HTR-8/SVneo (cell line): ENCODE results near the gene MCF2L.

ENCODE experiments used
- DNase-seq: peaks from one replicate; pipeline ENCODE4 v3.0.0; 2011; ENCODE audit warnings: low spot score, mixed read lengths; ENCODE audit not compliant: insufficient read length
- FAIRE-seq: peaks from 2 replicates; lab custom pipeline; 2011; peaks lifted over from hg19 to GRCh38; lab: Jason Lieb, UNC

Gene MCF2L

GRCh38 chr13:113116871-113117271, 147.9 kb downstream of the MCF2L start:
- FAIRE-seq (no peak), DNase-seq (no peak)

GRCh38 chr13:113117335-113117872, 148.4 kb downstream of the MCF2L start:
- FAIRE-seq: no peak
- peak; percentile 34 for DNase-seq

- DNase-seq (no peak), FAIRE-seq (no peak)
These were observed 148.9 kb downstream of the MCF2L start for GRCh38 chr13:113117911-113118260.

- FAIRE-seq (no peak), DNase-seq (no peak)
These were observed 149.4 kb downstream of the MCF2L start for GRCh38 chr13:113118261-113119021.

- no peak for DNase-seq
These were observed 150.3 kb downstream of the MCF2L start for GRCh38 chr13:113119166-113119821.

GRCh38 chr13:113119822-113120189, 150.8 kb downstream of the MCF2L start:
- no peak for DNase-seq
- no peak for FAIRE-seq

More at GRCh38 chr13:113119166-113119821, 150.3 kb downstream of the MCF2L start:
- FAIRE-seq: peak; percentile 28

GRCh38 chr13:113120300-113121182, 151.5 kb downstream of the MCF2L start:
- FAIRE-seq (no peak), DNase-seq (no peak)

- DNase-seq: no peak
- no peak for FAIRE-seq
These were observed 152.3 kb downstream of the MCF2L start for GRCh38 chr13:113121183-113121927.

GRCh38 chr13:113121928-113122471, 153.0 kb downstream of the MCF2L start:
- FAIRE-seq (no peak), DNase-seq (no peak)

- DNase-seq (no peak), FAIRE-seq (no peak)
These were observed 153.7 kb downstream of the MCF2L start, which contains the start of gene F10 for GRCh38 chr13:113122550-113123225. Gene F10, plus strand, starts transcription at chr13:113122799. Its CDS starts 57 bp downstream, at chr13:113122856.

GRCh38 chr13:113123226-113124201, 154.5 kb downstream of the MCF2L start:
- no peak for DNase-seq

GRCh38 chr13:113124211-113124970, 155.4 kb downstream of the MCF2L start:
- no peak for FAIRE-seq
- no peak for DNase-seq

More at GRCh38 chr13:113123226-113124201, 154.5 kb downstream of the MCF2L start:
- no peak for FAIRE-seq

- DNase-seq (no peak), FAIRE-seq (no peak)
These were observed 156.7 kb downstream of the MCF2L start for GRCh38 chr13:113125506-113126264.

GRCh38 chr13:113126265-113127150, 157.5 kb downstream of the MCF2L start:
- DNase-seq (no peak), FAIRE-seq (no peak)

GRCh38 chr13:113129480-113129879, 160.5 kb downstream of the MCF2L start:
- FAIRE-seq: no peak
- no peak for DNase-seq
